IPS-NIHi7 (cell line): ENCODE results near the gene CCDC24.
A peak's percentile ranks its signal among the peaks of the same experiment; 100 is the strongest.

Experiments used
- DNase-seq: peaks from one replicate; pipeline ENCODE4 v3.0.0; 2012; ENCODE audit warnings: mixed read lengths; ENCODE audit errors: extremely low spot score

Gene CCDC24

DNA sequence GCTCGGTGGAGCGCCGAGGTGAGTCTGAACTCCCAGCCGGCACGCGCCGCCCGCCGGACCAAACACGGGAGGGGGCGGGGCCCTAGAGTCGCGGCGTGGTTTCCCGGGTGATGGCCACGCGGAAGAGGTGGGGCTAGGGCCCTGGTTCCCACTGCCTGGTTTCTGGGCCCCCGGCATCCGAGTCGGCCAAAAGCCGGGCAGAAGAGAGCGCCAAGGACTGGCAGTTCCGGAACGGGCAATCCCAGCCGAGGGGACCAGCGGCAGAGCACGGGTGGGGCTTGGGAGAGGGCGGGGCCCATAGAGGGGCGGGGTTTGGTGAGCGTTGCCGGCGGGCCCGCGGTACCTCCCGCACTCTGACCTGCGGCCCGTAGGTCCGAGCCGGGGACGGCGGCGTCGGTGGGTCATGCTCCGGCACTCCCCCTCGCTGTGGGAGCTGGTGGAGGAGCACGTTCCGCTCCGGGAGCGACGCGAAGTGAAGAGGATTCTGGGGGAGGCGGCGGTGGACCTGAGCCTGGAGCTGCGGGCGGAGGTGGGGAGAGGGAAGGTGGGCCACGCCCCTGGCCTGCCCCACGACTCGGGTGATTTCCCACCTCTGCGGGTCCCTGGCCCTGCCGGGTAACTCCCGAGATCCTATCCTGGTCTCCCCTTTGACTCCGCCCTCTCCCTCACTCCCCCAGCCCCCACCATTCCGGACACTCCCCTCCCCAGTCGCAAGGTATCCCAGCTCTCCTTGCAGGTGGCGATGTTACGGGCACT, at the start of gene CCDC24:
Gene CCDC24 (plus strand): TSS at position 124 of the 756 bp plus-strand sequence. CDS start 280 bp downstream, at position 404.
- DNase-seq: peak; percentile 87

DNA sequence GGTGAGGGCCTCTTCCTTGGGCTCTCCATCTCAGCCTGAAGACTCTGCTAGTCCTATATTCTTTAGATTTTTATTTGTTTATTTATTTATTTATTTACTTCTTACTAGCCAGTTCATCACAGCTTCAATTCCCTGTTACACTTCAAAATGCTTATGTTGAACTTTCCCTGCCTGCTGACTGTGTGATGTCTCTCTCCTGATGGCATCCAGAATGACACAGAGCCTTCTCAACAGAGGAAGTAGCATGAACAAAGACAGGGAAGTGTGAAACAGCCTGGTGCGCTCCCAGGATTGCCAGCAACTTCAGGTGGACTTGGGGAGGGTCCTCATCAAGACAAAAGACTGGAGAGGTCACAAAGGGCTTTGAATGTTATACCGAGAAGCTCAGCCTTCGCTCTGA, 49.0 kb upstream of the CCDC24 start:
- no peak for DNase-seq

DNA sequence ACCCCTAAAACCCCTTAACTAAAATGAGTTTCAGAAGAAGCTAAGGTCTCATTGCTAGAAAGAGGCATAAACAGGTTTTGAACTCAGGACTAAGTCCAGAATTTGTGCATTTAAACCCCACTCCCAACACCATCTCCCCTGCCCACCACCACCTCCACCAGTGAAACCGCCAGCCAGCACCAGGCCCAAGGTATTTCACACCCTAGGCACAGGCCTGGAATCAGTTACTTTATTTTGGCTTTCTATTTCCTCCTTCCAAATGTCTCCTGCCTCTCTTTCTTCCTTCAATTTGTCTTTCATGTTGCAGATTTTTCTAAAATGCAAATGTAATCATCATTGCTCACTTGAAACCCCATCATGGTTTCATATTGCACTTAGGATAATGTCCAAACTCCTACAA, 46.5 kb upstream of the CCDC24 start:
- no peak for DNase-seq

DNA sequence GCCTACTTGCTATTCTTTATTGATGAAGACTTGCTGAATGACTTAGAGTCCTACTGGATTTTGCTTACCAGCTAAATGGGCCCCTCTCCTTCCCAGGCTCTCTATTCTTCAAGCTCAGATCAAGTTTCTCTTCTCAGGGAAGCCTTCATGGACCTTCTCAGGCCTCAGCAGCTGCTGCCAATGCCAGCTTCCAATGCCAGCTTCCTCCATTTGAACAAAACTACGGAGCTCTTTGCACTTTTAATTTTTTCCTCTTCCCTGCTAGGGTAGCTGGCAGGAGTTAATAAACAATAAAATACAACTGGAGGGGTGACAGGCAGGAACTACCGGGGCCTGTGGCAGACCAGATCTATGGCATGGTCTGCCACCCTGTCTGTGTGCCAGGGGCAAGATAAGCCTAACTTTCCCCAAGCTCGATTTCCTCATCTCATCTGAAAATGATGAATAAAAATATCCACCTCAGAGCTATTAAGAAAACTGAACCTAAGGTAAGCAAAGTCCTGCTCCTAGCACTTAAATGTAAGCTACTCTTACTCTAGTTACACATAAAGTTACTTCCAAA, 45.6 kb upstream of the CCDC24 start:
- no peak for DNase-seq

DNA sequence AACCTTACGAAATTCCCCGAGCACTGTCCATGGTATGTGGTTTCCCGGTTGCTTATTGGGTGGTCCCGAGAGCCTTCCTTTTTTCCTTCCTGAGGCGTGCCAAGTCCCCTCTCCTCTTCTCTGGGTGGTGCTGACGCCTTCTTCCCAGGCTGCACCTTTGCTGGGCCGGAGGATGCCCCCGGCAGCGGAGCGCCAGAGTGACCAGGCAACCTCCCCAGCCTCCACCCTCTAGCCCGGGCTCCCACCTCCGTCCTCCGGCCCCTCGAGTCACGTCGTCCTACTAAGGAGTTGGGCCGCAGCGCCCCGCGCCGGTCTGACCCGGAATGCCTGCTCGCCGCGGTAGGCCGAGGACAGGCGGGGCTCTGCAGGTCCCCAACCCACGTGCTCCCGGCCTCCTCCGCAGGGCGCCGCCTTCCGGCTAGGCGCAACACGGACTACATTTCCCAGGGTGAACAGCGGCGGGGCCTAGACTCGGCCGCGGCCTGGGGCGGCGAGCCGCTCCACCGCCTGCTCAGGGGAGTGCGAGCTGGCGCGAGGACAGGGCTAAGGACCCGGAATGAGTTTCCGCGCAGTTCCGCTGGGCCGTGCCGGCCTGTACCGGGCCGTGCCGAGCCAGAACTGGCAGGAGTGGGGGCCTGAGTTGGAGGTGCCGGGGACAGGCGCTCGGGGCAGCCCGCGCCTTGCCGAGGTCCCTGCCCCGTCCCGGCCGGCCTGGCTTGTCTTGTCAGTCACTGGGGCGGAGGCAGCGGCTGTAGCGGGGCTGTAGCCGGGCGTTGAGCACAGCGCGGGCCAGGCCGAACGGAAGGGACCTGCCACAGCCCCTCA, 45.0 kb upstream of the CCDC24 start, which contains the start of gene IPO13:
Gene IPO13 (plus strand): TSS at position 715 of the 825 bp plus-strand sequence. CDS start 651 bp downstream, outside the sequence.
- peak; percentile 98 for DNase-seq

DNA sequence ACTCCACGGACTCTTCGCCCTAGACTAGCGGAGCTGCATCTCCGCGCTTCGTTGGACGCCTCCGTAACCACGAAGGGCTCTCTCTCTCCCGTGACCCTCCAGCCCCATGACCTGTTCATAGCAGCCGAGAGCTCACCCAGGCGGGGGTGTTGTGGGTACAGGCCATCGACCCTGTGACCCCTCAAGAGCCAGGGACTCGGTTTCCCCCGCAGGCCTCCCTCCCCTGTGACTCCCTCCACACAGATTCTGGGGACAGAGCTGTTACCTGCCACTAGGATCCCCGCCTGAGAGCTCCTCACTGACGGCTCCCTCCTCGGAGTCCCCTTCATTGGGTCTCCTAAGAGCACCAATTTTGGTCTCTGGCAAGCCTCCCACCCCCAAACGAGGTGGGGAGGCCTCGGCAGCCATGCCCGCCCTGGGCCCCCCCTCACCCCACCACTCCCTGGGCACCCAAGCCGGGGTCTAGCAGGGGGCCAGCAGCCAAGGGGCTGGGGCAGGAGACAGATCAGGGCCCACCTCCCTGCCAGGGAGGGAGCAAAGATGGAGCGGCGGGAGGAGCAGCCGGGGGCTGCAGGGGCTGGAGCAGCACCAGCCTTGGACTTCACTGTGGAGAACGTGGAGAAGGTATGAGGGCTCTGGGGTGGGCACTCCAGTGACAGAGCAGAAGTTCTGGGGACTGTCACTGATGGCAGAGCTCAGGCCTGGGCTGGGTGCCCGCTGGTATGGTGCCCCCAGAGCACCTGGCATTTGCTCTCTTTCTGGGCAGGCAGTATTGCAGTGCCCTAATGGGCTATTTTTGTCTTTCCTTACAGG, 44.1 kb upstream of the CCDC24 start:
- no peak for DNase-seq

DNA sequence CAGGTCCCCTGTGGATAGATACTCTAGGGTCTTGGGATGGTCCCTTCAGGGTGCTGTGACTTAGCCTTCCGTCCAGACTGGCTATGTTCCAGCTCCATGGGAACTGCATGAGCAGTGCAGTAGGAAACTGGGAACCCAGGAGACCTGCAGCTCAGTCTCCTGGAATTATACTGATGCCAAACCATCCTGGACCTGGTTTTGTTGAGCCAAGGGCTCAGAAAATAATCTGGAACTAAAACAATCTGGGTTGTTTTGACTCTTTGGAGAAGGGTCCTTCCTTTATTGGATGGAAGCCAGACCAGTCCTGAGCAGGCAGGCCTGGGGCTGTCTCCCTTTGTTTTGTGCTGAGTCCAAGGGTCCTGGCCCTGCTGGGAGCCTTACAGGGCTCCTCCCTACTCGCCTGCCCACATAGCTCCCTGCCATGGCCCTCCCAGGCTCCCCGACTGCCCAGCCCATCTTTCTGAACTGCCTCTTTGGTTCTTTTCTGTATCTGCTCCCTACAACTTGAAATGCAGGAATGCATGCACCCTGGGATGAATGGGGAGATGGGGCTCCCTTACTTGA, 43.4 kb upstream of the CCDC24 start:
- no peak for DNase-seq

DNA sequence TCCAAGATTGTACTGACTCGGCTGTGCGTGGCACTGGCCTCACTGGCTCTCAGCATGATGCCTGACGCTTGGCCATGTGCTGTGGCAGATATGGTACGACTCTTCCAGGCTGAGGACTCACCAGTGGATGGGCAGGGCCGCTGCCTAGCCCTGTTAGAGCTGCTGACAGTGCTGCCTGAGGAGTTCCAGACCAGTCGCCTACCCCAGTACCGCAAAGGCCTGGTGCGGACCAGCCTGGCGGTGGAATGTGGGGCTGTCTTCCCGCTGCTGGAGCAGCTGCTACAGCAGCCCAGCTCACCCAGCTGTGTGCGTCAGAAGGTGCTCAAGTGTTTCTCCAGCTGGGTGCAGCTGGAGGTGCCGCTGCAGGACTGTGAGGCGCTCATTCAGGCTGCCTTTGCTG, 41.7 kb upstream of the CCDC24 start:
- DNase-seq: no peak

DNA sequence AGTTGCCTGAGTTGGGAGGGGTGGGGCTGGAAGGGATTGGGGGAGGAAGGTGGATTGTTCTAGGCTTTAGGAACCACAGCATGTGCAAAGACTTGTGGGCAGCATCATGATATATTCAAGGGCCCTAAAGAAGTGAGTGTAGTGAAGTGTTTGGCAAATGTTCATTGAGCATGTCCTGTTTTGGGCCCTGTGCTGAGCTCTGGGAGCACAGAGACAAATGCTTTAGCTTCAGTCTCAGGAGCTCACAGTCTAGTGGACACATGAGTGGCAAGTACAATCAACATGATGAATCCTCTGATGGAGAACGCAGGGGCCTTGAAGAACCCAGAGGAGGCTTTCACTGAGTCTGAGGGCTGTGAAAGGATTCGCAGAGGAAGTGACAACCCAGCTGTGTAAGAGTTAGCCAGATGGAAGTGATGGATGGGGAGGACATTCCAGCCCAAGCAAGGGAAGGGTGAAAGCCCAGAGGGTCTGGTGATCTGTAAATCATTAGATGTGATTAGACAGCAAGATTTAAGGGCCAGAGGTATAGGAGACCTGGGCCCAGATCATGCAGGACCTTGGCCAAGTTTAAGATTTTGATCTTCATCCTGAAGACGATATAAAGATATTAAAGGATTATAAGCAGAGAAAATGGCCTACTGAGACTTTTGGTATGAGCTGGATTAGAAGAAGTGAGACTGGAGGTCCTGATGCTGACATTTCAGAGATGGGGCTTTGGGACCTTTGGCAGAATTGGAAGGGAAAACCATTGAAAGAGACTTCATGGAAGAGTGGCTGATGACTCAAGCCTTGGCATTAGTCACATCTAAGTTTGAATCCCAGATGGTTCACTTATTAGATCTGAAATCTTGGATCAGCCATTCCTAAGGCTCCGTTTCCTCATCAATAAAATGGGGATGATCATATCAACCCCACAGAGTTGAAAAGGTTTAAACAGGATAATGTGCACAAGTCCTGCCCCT, 40.1 kb upstream of the CCDC24 start:
- no peak for DNase-seq

DNA sequence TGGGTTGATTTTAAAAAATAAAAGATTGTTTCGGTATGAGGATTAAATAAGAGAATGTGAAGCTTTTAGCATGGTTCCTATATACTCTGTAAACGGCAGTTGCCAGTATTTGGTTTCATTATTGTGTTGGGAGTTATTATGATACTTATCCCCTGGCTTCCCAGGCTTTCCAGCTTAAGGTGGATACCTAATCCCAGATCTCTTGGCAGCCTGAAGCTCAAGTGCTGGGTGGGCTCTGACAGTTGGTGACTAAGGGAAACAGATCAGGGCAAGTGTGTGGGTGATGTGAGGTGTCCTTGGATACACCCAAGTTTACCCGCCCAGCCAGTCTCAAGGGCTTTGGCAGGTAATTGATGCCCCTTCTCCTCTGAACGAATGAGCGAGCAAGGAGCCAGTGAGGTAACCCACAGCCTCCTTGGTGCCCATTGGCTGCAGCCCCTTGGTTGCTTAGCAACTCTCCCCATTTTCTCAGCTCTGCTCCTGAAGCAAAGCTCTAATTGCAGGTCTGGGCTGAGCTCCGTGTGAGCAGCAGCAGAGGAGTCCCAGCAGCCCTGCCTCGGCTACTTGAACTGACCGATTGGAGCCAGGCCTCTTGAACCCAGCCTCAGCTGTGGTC, 38.6 kb upstream of the CCDC24 start:
- peak; percentile 86 for DNase-seq

DNA sequence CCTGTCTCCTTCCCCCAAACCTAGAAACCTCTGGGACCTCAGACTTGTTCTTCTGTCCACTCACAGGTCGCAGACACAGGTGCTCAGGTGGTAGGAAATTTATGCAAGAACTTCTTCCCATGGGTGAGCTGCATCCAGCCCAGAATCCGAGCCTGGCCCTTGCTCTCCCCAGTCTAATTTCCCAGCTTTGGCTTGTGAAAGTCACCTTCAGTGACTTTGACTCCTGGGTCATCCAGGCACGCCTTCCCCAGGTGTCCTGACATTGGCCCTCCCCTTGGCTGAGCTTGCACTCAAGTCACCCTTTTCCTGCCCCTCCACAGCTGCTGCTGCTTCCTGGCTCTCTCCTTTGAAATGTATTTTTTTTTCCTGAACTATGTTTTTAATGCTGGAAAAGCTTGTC, 38.0 kb upstream of the CCDC24 start:
- no peak for DNase-seq

DNA sequence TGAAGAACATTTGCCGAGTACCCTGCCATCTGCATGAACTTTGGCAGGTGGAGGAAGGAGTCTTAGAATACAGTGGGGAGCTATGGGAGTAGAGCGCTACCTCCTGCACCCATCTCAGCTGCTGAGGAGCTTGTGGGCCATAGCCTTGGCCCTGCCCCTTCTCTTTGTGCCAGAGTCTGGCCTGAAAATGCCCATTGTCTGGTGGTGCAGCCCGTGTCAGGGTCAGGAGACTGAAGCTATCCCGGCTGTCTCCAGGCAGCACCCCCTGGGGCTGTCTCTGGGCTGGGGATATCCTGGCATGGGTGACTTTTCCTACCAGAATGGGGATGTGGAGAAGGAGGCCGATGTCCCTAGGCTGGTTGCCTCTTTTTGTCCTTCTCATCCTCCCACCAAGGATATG, 37.4 kb upstream of the CCDC24 start:
- DNase-seq: no peak

DNA sequence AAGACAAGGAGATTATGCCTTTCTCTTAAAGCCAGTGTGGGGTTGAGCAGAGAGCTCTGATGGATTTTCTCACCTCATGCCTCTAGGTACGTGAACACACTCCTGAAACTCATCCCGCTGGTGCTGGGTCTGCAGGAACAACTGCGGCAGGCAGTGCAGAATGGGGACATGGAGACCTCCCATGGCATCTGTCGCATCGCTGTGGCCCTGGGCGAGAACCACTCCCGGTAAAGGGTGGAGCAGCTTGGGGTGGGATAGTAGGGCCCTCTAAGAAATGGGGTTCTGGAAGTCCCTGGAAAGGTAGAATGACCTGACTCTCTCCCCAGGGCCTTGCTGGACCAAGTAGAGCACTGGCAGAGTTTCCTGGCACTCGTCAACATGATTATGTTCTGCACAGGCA, 35.2 kb upstream of the CCDC24 start:
- no peak for DNase-seq

DNA sequence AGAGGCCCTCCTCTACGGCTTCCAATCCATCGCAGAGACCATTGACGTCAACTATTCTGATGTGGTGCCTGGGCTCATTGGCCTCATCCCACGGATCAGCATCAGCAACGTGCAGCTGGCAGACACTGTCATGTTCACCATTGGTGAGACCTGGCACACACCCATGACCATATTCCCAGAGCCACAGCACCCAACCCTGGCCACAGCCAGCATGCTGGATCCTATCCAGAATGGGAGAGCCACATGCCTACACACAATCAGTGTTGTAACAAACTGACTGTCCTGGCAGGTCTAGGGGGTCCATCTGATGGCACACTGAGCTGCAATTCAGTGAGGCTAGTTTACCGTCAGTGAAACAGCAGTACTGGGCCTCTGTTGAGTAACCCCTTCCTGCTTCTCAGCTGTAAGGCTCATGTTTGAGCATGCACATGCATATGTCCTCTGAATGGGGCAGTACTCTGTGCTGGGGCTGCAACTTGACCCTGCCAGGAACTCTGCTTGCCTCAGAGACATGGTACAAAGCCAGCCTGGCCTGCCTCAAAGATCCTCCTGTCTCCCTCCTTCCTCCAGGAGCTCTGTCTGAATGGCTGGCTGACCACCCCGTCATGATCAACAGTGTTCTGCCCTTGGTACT, 33.9 kb upstream of the CCDC24 start:
- DNase-seq: no peak

DNA sequence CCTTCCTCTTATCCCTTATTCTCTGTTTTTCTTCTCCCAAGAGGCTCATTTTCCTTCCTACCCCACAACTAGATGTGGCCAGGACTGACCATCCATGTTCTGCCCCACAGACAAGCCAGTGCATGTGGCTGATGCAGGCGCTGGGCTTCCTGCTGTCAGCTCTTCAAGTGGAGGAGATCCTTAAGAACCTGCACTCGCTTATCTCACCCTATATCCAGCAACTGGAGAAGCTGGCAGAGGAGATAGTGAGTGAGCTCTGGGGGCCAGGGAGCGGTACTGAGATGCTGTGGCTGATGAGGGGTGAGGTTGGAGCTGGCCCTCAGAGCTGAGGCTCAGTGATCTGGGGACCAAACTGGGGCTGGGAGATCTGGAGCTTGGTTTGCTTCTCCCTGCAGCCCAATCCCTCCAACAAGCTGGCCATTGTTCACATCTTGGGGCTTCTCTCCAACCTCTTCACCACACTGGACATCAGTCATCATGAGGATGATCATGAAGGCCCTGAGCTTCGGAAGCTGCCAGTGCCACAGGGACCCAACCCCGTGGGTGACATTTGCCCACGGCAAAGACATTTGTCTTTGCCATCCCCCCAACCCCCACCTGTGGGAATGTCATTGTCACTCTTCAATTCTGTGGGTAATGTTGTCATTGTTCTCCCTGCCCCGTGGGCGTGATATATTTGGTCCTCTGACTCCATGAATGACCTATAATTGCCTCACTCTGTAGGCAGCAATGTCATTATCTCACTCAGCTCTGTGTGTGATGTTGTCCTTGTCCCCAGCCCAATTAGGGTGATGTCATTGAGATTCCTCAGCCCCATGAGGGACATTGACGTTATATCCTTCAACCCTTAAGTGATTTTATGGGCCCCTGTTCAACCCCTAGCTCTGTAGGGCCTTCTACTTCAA, 32.8 kb upstream of the CCDC24 start:
- DNase-seq: no peak

DNA sequence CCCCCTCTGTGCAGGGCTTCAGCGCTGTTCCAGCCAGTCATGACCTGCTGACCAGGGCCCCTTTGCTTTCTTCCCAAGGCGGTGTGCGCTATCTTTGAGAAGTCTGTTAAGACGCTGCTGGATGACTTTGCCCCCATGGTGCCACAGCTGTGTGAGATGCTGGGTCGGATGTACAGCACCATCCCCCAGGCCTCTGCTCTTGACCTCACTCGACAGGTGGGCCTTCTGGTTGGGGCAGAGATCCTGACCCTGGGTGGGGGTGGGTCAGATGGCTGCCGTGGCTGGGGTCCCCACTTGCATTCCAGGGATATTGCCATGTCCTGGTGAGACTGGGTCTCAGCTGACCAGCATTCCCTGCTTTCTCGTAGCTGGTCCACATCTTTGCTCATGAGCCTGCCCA, 30.6 kb upstream of the CCDC24 start:
- DNase-seq: no peak

DNA sequence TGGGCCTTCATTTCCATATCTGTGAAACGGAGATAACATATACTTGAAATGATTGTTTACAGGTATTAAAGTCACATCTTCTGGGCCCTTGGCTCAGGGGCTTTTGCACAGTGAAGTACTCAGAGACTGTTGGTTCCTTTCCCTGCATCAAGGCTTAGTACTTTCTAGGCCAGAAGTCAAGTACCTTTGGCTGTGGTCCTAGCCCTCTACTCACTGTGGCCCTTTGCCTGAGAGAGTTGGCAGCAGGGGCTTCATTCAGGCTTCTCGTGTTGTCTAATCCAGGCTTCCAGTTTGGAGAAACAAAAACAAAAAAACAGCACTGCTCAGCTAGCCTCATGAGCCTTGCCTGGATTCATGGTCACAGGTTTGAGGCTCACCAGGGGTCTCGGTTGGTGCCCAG, 29.7 kb upstream of the CCDC24 start:
- no peak for DNase-seq

DNA sequence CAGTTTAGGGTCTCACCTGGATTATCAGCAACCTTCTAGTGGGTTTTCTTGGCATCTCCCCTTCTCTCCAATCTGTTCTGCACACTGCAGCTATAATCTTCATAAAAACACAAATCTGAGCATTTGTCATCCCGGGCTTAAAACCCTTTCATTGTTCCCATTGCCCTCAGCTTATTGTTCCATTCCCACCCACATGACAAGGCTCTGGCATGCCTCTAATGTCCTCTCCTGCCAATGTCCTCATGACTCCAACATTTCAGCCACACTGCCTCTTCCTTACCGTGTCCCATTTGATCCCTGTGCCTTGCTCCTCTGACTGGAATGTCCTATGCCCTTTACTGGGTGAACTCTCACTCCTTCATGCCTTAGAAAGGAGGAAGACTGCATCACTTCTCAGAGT, 29.1 kb upstream of the CCDC24 start:
- DNase-seq: no peak
